ENCODE data around the gene PPIA. TPM values are rescaled to one million over a fixed set of nuclear protein-coding genes. Genes with fewer than 3 reads are reported as not detected.

The PPIA gene
- total RNA-seq, 1 donor from 2014 or later: 1,265 TPM

DNA sequence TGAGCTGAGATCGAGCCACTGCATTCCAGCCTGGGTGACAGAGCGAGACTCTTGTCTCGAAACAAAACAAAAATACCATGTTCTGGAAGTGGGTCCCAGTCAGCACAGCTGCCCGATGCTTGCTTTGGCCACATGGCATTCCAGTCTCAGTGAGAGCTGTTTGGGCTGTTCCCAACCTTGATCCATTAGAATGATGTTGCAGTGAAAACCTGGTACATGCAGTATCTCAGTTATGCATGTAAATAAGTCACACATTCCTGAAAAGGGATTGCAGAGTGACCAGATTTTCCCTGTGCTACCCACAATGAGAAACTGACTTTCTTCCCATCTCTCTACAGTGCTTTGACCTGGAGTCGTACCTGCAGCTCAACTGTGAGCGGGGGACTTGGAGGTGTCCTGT lies 32.4 kb upstream of the PPIA start:
- peaks cover 20% of the 10 kb centered on the region for H3K4me1 Mint-ChIP-seq (ENCODE audit: unreplicated experiment)
- no peak for DNase-seq (ENCODE audit: extremely low spot score, unreplicated experiment)
- H3K27ac Mint-ChIP-seq (ENCODE audit: unreplicated experiment): no peak overlapping the region
- no peaks in the 10 kb centered on the region for H3K9me3 Mint-ChIP-seq (ENCODE audit: unreplicated experiment)
- H3K27me3 Mint-ChIP-seq (ENCODE audit: unreplicated experiment): no peaks in the 10 kb centered on the region
- TF ChIP-seq, protein P1, sequence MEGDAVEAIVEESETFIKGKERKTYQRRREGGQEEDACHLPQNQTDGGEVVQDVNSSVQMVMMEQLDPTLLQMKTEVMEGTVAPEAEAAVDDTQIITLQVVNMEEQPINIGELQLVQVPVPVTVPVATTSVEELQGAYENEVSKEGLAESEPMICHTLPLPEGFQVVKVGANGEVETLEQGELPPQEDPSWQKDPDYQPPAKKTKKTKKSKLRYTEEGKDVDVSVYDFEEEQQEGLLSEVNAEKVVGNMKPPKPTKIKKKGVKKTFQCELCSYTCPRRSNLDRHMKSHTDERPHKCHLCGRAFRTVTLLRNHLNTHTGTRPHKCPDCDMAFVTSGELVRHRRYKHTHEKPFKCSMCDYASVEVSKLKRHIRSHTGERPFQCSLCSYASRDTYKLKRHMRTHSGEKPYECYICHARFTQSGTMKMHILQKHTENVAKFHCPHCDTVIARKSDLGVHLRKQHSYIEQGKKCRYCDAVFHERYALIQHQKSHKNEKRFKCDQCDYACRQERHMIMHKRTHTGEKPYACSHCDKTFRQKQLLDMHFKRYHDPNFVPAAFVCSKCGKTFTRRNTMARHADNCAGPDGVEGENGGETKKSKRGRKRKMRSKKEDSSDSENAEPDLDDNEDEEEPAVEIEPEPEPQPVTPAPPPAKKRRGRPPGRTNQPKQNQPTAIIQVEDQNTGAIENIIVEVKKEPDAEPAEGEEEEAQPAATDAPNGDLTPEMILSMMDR (IDR thresholded peaks at IDR 0.05): no peak
- H3K4me3 Mint-ChIP-seq (ENCODE audit: unreplicated experiment): no peak overlapping the region
- H3K36me3 Mint-ChIP-seq (ENCODE audit: unreplicated experiment): peaks cover 37% of the 10 kb centered on the region

DNA sequence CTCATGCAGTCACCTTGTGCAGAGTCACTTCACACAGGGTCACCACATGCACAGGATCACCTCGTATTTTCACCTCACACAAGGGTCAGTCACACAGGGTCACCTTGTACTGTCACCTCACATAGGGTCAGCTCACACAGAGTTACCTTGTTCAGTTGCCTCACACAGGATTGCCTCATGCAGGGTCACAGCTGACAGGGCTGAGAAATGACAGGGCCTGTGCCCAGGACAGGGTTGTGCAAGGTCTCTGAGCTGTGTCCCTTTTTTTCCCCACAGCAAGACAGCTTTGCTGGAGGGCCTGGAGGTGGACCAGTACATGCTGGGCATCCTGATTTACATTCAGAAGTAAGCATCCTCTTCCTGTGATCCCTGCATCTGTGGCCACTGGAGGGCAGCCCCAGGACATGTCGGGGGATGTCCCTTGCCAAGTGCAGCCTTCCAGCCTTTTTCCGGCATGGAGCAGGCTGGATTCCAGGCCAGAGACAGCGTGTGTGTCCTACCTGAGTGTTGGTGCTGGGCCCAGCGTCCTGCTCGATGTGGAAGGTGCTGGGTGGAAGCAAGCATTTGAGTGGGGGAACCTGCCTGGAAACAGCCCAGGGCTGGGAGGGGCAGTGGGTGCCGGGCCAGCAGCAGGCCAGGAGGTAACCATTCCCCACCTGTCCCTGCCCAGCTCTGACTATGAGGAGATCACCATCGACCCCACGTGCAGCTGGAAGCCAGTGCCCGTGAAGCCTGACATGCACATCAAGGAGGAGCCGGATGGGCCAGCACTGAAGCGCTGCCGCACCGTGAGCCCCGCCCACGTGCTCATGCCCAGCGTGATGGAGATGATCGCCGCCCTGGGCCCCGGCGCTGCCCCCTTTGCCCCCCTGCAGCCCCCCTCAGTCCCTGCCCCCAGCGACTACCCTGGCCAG lies 31.6 kb upstream of the PPIA start:
- Mint-ChIP-seq H3K36me3 (ENCODE audit: unreplicated experiment) (peaks cover 33% of the 10 kb centered on the region), H3K9me3 (ENCODE audit: unreplicated experiment) (no peaks in the 10 kb centered on the region), H3K4me3 (ENCODE audit: unreplicated experiment) (no peak overlapping the region)

DNA sequence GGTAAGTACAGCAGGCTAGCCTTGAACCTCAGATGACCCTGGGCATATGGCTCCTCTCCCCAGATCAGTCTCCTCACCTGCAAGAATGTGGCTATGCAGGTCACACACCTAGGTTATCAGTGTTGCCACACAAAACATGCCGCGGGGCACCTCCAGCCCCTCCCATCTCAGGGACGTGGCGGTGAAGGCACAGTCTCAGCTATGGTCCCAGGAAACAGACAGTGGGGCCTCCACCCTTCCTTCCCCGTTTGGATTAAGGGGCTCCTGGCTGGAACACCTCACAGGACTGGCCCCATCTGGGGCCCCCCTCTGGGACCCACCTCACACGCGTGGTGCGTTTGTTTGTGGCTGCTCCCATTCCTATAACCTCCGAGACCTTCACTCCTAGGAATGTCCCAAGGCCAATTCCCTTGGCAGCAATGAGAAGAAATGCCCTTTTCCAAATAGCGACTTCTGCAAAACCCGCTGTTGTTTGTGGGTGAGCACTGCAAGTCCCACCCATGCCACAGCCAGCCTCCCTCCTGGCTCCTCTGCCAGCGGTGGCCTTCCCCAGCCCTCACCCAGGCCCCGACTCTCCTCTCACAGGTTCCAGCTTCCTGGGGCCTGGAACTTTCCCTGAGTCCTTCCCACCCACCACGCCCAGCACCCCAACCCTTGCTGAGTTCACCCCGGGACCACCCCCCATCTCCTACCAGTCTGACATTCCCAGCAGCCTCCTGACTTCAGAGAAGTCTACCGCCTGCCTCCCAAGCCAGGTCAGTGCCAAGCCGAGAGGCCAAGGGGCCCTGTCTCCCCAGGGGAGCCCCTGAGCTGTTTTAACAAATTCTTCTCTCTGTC lies 30.7 kb upstream of the PPIA start:
- no peak for DNase-seq (ENCODE audit: extremely low spot score, unreplicated experiment)
- peaks cover 33% of the 10 kb centered on the region for H3K4me1 Mint-ChIP-seq (ENCODE audit: unreplicated experiment)
- peaks cover 33% of the 10 kb centered on the region for H3K36me3 Mint-ChIP-seq (ENCODE audit: unreplicated experiment)
- no peak overlapping the region for H3K4me3 Mint-ChIP-seq (ENCODE audit: unreplicated experiment)
- H3K27ac Mint-ChIP-seq (ENCODE audit: unreplicated experiment): no peak overlapping the region
- TF ChIP-seq, protein P1 (IDR thresholded peaks at IDR 0.05): no peak
- no peaks in the 10 kb centered on the region for H3K27me3 Mint-ChIP-seq (ENCODE audit: unreplicated experiment)
- H3K9me3 Mint-ChIP-seq (ENCODE audit: unreplicated experiment): no peaks in the 10 kb centered on the region

More for the DNA sequence above, 31.6 kb upstream of the PPIA start:
- TF ChIP-seq, protein P1 (IDR thresholded peaks at IDR 0.05): no peak
- Mint-ChIP-seq H3K27ac (ENCODE audit: unreplicated experiment) (no peak overlapping the region), H3K27me3 (ENCODE audit: unreplicated experiment) (no peaks in the 10 kb centered on the region), H3K4me1 (ENCODE audit: unreplicated experiment) (peaks cover 29% of the 10 kb centered on the region)
- no peak for DNase-seq (ENCODE audit: extremely low spot score, unreplicated experiment)

DNA sequence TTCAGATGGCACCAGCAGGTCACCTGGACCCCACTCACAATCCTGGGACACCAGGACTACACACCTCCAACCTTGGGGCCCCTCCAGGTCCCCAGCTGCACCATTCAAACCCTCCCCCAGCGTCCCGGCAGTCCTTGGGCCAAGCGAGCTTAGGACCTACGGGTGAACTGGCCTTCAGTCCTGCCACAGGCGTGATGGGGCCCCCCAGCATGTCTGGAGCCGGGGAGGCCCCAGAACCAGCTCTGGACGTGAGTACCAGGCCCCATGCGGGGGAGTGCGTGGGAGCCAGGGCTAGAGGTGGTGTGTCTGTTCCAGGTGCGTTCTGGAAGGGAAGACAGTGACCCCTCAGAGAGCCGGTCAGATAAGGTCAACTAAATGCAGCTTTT lies 30.1 kb upstream of the PPIA start:
- H3K27ac Mint-ChIP-seq (ENCODE audit: unreplicated experiment): no peak overlapping the region
- TF ChIP-seq, protein P1 (IDR thresholded peaks at IDR 0.05): no peak
- no peaks in the 10 kb centered on the region for H3K27me3 Mint-ChIP-seq (ENCODE audit: unreplicated experiment)
- H3K4me1 Mint-ChIP-seq (ENCODE audit: unreplicated experiment): peaks cover 33% of the 10 kb centered on the region
- H3K36me3 Mint-ChIP-seq (ENCODE audit: unreplicated experiment): peaks cover 33% of the 10 kb centered on the region
- H3K4me3 Mint-ChIP-seq (ENCODE audit: unreplicated experiment): no peak overlapping the region
- no peaks in the 10 kb centered on the region for H3K9me3 Mint-ChIP-seq (ENCODE audit: unreplicated experiment)
- DNase-seq (ENCODE audit: extremely low spot score, unreplicated experiment): no peak

Measured in osteocyte (in vitro differentiated cells).